HG03520 (cell line): Measurements from ENCODE around the gene CCDC69.
"Not testable (repeated sequence)": the region's sequence is repeated elsewhere in the genome, so short reads cannot be mapped to it uniquely, and the experiment has no call there.

Source experiments
- ATAC-seq: cut with Tn5 transposase; IDR thresholded peaks from one replicate; pipeline ENCODE4 v1.9.1; 2021; ENCODE audit warnings: mild to moderate bottlenecking, moderate library complexity; ENCODE audit not compliant: unreplicated experiment

Gene CCDC69

DNA sequence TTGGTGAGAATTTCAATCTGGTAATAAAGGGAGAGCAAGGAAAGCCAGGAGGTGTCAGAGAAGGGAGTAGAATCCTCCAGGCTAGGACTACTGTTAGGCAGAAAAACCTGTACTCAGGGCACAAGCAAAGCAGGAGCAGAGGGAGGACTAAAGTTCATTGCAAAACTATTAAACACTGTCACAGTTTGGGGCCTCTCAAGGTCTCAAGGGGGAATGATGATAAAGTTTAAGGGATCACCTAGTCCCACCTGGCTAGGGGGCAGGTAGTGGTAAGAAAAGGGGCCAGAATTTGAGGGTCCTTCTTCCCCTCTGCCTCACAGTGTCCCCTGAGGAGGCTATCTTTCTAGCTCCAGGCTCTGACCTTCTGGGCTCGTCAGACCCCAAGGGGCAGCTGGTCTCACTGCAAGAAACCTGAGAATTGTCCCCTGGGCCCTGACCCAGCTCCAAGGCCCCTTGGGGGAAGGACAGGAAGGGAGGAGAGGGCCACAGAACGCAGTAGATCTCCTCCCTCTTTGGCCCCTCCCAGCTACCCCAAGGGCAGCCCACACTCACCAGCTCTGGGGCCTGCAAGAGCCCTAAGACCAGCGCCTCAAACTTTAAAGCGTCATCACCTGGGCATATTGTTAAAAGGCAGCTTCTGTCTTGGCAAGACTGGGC lies 974 bp downstream of the CCDC69 start:
- ATAC-seq: peak; percentile 41

DNA sequence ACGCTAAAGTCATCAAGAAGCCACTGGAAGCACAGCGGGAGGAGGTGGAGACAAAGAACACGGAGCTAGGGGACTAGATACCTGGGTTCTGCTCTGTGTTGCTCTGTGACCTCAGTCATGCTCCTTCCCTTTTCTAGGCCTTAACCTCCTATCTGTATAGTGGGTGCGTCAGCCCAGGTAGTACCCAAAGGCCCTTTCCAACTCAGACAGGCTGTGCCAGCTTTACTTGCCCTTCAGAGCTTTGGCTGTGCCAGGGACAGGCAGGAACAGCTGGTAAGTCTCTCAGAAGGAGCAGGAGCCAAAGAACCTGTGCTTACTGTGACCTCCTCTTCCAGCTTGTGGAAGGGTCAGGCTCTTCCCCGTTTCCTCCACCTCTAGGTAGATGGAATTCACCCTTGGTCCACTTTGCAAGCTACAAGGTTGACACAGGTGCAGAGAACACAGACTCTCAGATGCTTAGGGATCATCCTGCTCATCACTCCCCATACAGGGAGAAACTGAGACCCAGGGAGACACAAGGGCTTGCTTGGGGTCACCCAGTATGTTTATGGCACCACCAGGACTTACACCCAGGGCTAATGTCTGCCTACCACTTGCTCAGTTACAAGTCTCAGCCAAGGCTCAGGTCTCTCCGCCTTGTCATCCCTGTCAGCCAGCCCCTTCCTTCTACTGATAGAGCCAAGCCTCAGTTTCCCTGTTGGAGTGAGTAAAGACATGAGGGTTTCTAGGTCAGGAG lies 1.7 kb downstream of the CCDC69 start:
- ATAC-seq: no peak

DNA sequence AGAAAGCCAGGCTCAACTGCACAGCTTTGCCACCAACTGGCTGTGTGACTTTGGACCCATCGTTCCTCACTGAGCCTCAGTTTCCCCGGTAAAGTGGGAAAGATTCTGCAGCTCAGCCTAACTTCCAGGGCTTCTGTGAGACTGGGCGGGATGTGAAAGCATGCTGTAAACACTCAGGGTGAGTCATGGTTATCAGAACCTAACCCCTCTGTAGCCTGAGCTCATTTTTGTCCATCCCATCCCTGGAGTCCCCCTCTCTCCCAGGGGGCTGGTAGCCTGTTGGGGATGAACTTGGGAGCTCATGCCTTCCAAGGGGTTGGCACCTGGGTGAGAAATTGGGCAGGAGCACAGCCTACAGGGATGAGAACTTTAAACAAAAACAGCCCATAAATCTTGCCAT lies 2.3 kb downstream of the CCDC69 start:
- ATAC-seq: no peak

GRCh38 chr5:151219789-151220188 lies 4.1 kb downstream of the CCDC69 start:
- ATAC-seq: no peak

DNA sequence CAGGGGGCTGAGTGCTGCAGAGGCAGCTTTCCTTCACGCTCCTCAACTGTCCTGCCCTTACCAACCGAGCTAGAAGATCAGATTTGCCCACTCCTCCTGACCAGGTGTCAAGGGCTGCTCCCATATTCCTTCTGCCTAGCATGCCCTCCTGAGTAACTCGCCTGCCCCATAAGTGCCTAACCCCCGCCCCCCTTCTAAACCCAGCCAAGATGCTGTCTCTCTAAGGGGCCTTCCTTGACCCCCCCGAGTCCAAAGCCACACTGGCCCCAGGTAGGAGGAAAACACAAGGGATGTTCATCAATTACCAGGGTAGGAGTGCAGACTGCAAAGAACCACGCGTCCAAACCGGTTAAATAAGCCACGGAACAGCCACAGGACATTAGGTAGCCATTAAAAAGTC lies 4.8 kb downstream of the CCDC69 start:
- no peak for ATAC-seq

GRCh38 chr5:151218177-151218576 lies 5.7 kb downstream of the CCDC69 start:
- ATAC-seq: no peak

GRCh38 chr5:151216781-151217180 lies 7.1 kb downstream of the CCDC69 start:
- ATAC-seq: no peak

DNA sequence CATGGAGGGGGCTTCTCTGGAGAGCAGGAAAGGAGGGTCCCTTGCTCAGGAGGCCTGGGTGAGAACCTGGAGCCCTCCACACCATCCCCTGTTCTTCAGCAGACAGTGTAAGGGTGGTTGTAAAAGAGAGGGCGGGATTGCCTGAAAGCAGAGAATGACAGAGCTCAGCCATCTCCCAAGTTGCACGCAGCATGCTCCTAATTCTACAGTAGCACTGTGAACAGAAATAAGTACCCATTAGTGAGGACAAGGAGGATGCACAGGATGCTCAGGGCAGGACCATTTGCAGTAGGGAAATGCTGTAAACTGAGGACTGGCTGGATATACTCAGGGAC lies 8.4 kb downstream of the CCDC69 start:
- ATAC-seq: no peak

DNA sequence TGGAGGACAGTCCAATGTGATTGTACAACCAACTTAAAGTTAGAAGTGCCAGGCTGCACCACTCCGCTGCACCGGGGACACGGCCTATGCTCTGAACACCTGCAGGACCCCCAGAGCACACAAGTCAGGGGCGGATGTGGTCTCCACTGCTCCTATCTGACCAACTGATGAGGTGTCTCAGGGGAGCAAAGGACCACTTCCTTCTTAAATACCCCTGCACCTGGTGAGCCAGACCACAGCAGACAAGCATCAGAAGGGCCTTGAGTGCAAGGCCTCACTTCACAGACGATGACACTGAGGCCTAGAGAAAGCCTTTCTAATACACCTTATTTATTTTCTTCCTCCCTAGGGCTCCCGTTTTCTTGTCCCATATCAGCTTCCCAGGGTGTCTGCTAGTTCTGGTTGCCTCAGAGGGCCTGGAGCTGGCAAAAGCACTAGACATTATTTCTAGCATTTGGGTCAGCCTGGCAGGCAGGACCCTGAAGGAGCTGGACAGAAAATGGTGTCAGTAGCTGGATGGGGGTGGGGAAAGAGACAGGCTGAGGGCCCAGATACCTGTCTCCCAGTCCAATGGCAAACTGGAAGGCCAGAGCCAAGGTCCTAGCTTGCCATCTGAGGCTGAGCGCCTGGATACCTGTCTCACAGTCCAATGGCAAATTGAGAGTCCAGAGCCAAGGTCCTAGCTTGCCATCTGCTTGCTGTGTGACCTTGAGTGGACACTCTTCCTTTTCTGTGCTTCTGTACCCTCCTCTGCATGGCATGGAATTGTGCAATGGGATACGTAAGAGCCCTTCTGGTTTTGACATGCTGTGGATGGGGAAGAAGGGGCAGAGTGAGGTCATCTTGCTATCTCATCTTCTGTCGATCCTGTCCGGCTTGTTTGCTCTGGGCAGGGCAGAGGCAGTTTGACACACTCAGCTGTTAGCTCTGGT lies 9.0 kb downstream of the CCDC69 start:
- ATAC-seq: peak; percentile 42

- peak; percentile 78 for ATAC-seq
These were observed 9.9 kb downstream of the CCDC69 start for GRCh38 chr5:151213803-151214613.

DNA sequence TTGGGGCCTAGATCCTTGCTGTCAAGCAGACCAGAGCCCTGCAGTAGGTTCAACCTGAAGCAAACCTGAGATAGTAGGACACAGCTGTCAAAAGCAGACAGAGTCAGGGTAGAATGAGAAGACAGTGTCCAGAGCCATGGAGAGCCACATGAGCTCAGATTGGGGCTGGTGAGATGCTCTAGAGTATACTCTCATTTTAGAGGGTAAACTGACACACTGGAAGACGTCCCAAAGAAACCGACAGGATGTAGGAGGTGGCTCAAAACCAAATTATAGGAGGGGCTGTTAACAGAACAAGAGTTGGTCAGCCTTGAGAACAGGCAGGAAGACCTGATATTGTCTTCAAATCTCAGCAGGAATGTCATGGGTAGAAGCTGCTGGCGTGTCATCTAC lies 11.5 kb downstream of the CCDC69 start:
- ATAC-seq: no peak

DNA sequence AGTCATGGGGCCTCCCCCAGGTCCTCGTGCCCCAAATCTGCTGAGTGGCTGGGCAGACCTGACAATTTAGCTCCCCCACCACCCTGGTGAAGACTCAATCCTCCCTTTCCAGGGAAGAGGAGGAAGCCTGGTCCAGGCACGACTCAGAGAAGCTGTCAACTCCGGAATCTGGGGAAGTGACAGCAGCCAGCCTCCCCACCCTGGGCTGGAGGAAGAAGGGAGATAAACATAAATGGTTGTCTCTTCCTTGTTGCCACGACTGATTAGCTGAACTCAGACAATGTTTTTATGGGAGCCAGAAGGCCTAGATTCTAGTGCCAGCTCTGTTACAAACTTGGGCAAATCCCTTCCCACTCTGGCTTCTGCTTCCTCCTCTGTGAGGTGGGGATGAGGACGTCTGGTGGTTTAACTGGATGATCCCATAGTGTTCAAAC lies 15.4 kb downstream of the CCDC69 start:
- no peak for ATAC-seq

- no peak for ATAC-seq
These were observed 18.5 kb downstream of the CCDC69 start for GRCh38 chr5:151205411-151205810.

GRCh38 chr5:151204051-151204450 lies 19.8 kb downstream of the CCDC69 start:
- no peak for ATAC-seq

GRCh38 chr5:151202381-151203139 lies 21.3 kb downstream of the CCDC69 start:
- ATAC-seq: no peak

DNA sequence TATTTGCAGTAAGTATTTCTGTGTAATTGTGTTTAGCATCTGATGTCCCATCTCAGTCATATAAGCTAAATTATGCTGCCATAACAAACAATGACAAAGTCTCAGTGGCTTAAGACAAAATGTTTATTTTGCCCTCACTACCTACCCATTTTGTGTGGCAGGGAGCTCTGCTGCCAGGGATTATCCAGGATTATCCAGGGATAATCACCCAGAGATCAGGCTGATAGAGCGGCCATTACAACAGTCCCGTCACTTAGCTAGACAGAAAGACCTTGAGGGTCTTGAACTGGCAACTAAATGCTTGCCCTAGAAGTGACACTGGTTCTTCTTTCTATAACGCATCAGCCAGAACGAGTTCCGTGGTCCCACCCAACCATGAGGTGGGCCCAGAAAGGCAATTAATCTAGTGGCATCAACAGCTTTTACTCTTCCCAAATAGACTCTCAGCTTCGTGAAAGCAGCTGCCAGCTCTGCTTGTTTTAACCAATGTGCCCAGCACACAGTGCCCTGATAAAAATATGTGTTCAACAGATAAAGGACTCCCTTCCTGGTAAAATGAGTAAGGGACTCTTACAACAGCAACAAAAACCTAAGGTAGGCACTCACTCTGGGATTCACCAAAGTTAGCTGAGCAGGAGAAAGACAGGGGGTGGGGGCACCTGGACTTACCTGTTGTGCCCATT lies 22.8 kb downstream of the CCDC69 start:
- no peak for ATAC-seq

DNA sequence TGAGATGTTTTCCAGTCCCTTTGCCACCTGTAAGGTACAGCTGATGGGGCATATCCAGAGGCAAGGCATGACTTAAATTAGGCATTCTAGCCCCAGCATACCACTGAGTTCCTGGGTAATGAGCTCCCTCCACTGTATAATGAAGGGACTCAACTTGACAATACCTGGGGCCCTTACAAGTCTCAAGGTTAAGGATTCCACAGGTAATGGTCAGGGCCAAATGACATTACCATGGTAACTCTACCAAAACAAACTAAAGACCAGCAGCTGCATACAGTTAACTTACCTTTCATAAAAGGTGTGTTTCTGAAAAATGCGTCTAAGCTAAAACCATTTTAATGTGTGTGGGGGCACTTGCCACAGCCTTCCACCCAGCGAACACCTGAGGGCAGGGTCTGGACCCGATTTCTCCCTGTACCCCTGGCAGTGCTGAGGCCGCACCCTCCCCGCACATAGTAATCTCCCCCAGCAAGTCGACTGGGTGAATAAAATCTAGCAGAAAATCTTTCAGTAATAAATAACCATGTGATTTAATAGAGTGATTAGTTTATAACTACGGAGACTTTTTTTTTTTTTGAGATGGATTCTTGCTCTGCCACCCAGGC lies 24.2 kb downstream of the CCDC69 start:
- ATAC-seq: no peak

DNA sequence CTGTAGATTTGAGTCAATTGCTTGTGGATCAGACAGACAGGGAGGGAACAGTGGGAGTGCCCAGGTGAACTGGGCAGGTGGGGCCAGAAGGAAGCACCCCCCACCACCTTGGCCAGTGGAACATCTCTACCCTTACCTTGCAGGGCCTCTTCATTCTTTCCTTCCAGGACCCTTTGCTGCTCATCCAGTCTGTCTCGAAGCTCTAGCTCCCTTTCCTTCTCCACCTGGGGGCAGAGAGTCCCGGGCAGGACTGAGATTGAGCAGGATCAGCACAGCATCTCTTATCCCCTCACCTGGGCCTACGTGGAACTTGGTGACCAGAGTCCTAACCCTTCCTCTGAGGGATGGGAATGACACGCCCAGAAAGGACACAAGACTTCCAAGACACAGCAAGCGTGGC lies 25.0 kb downstream of the CCDC69 start:
- ATAC-seq: no peak

DNA sequence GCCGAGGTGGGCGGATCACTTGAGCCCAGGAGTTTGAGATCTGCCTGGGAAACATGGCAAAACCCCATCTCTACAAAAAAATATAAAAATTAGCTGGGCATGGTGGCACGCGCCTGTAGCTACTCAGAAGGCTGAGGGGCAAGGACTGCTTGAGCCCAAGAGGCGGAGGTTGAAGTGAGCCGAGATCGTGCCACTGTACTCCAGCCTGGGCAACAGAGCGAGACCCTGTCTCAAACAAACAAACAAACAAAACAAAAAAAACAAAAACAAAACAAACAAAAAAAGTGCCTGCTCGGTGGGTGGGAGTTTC lies 26.6 kb downstream of the CCDC69 start:
- not testable (repeated sequence) for ATAC-seq
